ENCODE measurements around the gene ADGRF3. TPM values are rescaled to one million over a fixed set of nuclear protein-coding genes. Genes with fewer than 3 reads are reported as not detected.
"Not testable (repeated sequence)": the region's sequence is repeated elsewhere in the genome, so short reads cannot be mapped to it uniquely, and the experiment has no call there.

ADGRF3 gene
- total and polyA plus RNA-seq, 9 donors = 0.06 to 0.33 (median 0.16) TPM; not detected in 5

DNA sequence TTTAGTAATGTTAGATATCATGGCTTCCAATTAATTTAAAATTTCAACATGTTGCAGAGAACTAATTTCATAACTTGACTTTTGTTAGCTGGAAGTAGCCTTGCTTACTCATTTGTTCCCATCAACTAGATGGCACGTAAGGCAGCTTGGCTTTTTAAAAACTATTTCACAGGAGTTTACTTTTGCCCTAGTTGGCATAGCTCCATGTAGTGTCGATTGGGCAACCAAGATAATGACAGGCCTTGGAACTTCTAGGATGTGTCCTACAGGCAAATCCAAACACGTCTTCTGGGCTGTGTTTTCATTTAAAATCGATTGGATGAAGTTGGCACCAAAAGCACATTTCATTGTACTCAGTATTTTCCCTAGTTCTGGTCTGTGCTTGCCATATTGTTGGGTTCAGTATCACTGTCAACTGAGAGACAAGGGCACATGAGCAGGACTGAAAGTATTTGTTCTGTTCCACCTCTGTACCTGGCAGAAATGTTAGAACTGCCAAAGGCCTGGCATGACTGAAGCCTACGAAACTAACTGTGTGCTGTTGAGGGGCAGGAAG, 72.5 kb downstream of the ADGRF3 start:
- no peaks in the 10 kb centered on the region for H3K27me3 ChIP-seq
- DNase-seq = peak in 3 of 5 donors; percentile 39 to 90 (median 42)
- 5 to 11% (median 6%) methylated on average over 5 of the region's 5 CpGs for WGBS, 3 donors
- TF ChIP-seq POLR2A (IDR thresholded peaks at IDR 0.05) = no peak
- peak; percentile 98 for TF ChIP-seq EP300 (IDR thresholded peaks at IDR 0.05)
- TF ChIP-seq, protein P1, sequence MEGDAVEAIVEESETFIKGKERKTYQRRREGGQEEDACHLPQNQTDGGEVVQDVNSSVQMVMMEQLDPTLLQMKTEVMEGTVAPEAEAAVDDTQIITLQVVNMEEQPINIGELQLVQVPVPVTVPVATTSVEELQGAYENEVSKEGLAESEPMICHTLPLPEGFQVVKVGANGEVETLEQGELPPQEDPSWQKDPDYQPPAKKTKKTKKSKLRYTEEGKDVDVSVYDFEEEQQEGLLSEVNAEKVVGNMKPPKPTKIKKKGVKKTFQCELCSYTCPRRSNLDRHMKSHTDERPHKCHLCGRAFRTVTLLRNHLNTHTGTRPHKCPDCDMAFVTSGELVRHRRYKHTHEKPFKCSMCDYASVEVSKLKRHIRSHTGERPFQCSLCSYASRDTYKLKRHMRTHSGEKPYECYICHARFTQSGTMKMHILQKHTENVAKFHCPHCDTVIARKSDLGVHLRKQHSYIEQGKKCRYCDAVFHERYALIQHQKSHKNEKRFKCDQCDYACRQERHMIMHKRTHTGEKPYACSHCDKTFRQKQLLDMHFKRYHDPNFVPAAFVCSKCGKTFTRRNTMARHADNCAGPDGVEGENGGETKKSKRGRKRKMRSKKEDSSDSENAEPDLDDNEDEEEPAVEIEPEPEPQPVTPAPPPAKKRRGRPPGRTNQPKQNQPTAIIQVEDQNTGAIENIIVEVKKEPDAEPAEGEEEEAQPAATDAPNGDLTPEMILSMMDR (IDR thresholded peaks at IDR 0.05) = peak in 1 of 3 donors; percentile 28
- H3K36me3 ChIP-seq = no peaks in the 10 kb centered on the region
- H3K4me1 ChIP-seq (ENCODE audit: insufficient read depth) = peaks cover 9% of the 10 kb centered on the region
- H3K9me3 ChIP-seq = no peaks in the 10 kb centered on the region
- peak overlapping the region in 1 of 2 donors; percentile 47 for H3K27ac ChIP-seq
- intact Hi-C loops (cut with DNase I) = no loop called here
- H3K4me3 ChIP-seq = no peak overlapping the region

DNA sequence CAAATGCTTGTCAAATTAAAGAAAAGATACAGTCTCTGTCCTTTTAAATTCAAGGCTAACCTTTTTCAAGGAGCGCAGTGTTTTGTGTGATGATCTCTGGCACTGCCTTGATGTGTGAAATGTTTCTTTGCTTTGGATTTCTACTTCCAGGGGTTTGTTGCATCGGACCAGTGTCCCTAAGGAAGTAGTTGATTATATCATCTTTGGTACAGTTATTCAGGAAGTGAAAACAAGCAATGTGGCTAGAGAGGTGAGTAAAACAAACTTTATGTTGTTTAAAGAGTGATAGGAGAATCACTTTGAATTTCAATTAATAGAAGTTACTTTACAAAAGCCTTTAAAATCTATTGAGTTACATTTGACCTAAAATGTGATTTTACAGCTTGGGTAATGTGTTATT, 73.1 kb downstream of the ADGRF3 start:
- H3K9me3 ChIP-seq = no peaks in the 10 kb centered on the region
- no peak for DNase-seq
- no peaks in the 10 kb centered on the region for H3K36me3 ChIP-seq
- intact Hi-C loops (cut with DNase I) = no loop called here
- no peak for TF ChIP-seq EP300 (IDR thresholded peaks at IDR 0.05)
- WGBS, 3 donors = 39 to 52% (median 45%) methylated on average over 2 of the region's 2 CpGs
- H3K27ac ChIP-seq = peak overlapping the region in 1 of 2 donors; percentile 47
- H3K27me3 ChIP-seq = no peaks in the 10 kb centered on the region
- H3K4me3 ChIP-seq = no peak overlapping the region
- peaks cover 9% of the 10 kb centered on the region for H3K4me1 ChIP-seq (ENCODE audit: insufficient read depth)

DNA sequence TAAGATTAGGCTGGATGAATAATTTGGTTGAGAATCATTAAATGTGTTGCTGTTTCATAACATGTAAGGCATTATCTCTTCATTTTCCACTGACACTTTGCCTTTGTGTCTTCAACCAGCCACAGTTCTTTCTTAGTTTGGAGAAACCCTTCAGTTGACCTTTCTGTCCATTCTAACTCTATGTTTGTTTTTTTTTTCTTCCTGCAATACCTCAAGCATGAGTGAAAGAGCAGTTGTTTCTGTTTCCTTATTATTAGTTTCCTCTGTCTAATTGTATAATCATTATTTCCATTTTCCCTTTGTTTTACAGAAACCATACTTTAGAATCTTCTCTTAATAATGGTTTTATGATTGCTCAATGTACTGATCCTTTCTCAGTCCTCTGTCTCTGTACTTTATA, 76.2 kb downstream of the ADGRF3 start:
- DNase-seq = no peak
- Histone ChIP-seq H3K4me3 (no peak overlapping the region), H3K27me3 (no peaks in the 10 kb centered on the region), H3K4me1 (ENCODE audit: insufficient read depth) (peaks cover 11% of the 10 kb centered on the region), H3K9me3 (no peaks in the 10 kb centered on the region), H3K27ac (no peak overlapping the region), H3K36me3 (no peaks in the 10 kb centered on the region)
- TF ChIP-seq EP300 (IDR thresholded peaks at IDR 0.05) (no peak), POLR2A (IDR thresholded peaks at IDR 0.05) (no peak)
- TF ChIP-seq, protein P1 (IDR thresholded peaks at IDR 0.05) = no peak
- intact Hi-C loops (cut with DNase I) = no loop called here

DNA sequence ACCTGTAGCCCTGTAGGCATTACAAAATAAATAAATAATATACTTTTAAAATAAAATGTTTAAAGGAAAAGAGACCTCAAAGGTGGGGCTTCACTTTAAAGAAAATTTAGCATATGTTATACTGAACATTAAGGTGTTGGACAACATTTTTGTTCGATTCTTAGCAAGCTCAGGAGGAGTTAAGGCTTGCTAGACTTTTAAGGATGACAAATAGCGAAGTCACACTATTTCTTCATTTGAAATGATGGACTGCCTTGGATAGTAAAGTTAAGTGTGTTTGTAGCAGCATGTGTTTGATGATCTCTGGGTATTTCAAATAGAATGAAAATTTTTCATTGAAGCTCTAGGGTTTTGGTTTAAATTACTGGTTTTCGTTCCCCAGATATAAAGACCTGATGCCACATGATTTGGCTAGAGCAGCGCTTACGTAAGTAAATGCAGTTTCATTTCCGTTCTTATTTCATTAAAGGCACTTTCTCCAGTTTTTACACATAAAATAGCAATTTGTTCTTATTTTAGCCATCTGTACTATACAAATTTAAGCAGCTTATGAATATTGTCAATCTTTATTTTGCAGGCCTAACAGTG, 76.9 kb downstream of the ADGRF3 start:
- DNase-seq = no peak
- Histone ChIP-seq H3K36me3 (no peaks in the 10 kb centered on the region), H3K4me1 (ENCODE audit: insufficient read depth) (peaks cover 11% of the 10 kb centered on the region), H3K9me3 (no peaks in the 10 kb centered on the region), H3K27me3 (no peaks in the 10 kb centered on the region), H3K4me3 (no peak overlapping the region), H3K27ac (no peak overlapping the region)
- TF ChIP-seq EP300 (IDR thresholded peaks at IDR 0.05) = no peak
- TF ChIP-seq, protein P1 (IDR thresholded peaks at IDR 0.05) = no peak
- TF ChIP-seq POLR2A (IDR thresholded peaks at IDR 0.05) = no peak
- intact Hi-C loops (cut with DNase I) = no loop called here
- 93 to 95% (median 95%) methylated on average over 6 of the region's 6 CpGs for WGBS, 3 donors

DNA sequence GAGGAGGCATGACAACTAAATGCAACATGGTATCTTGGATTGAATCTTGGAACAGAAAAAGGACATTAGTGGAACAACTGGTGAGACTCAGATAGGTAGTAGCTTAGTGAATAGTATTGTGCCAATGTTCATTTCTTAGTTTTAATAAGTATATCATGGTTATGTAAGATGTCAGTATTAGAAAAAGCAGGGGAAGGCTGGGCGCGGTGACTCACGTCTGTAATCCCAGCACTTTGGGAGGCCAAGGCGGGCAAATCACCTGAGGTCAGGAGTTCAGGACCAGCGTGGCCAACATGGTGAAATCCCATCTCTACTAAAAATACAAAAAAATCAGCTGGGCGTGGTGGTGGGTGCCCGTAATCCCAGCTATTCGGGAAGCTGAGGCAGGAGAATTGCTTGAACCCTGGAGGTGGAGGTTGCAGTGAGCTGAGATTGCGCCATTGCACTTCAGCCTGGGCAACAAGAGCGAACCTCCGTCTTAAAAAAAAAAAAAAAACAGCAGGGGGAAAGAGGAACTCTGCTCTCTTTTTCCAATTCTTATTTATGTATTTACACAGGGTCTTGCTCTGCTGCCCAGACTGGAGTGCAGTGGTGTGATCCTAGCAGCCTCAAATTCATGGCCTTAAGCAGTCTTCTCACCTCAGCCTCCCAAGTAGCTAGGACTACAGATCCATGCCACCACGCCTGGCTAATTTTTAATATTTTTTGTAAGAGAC, 77.8 kb downstream of the ADGRF3 start:
- H3K9me3 ChIP-seq; H3K27ac ChIP-seq; H3K27me3 ChIP-seq; H3K4me3 ChIP-seq; intact Hi-C loops (cut with DNase I); H3K36me3 ChIP-seq; DNase-seq; H3K4me1 ChIP-seq (ENCODE audit: insufficient read depth): not testable (repeated sequence)
- 95 to 96% (median 95%) methylated on average over 12 of the region's 12 CpGs for WGBS, 3 donors

Data from ovary (tissue), 9 donors.